ENCODE results near the gene ATP10A. TPM values are rescaled to one million over a fixed set of nuclear protein-coding genes. Genes with fewer than 3 reads are reported as not detected.
"Not testable (repeated sequence)": the region's sequence is repeated elsewhere in the genome, so short reads cannot be mapped to it uniquely, and the experiment has no call there.

The ATP10A gene
- total RNA-seq, 2 donors from 2014 or later, result 15.5 to 15.8 TPM

DNA sequence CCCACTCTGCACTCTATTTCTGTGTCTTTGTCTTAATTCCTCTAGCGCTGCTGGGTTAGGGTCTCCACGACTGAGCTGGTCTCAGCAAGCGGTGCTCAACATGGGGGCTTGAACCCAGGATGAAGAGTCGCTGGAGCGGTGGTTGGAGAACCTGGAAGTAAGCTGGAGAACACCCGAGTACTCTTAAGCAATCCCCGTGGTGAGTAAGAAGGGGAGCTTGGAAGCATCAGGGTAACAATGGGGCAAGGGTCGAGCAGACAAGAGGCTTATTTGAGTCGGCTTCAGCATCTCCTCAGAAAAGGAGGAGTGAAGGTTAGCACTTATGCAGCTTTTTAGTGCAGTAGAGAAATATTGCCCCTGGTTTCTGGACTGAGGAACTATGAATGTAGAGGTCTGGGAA lies 226.6 kb downstream of the ATP10A start:
- not testable (repeated sequence) for H3K27ac Mint-ChIP-seq; H3K4me3 Mint-ChIP-seq; H3K36me3 Mint-ChIP-seq (ENCODE audit: low read depth); ATAC-seq (replicated peaks); H3K4me1 Mint-ChIP-seq; H3K9me3 Mint-ChIP-seq
- H3K27me3 Mint-ChIP-seq, result peaks cover 29% of the 10 kb centered on the region

DNA sequence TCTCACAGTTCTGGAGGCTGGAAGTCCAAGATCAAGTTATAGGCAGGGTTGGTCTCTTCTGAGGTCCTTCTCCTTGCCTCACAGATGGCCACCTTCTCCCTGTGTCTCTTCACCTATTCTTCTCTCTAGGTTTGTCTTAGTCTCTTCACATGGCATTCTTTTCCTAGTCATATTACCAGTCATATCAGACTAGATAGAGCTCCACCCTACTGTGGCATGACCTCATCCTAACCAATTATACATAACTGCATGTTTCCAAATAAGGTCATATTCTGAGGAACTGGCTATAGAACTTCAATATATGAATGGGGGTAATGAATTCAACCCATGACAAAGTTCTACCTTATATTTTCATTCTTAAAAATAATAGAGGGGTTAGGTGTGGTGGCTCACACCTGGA lies 227.9 kb downstream of the ATP10A start:
- Mint-ChIP-seq H3K36me3 (ENCODE audit: low read depth) (no peaks in the 10 kb centered on the region), H3K4me3 (no peak overlapping the region), H3K27ac (no peak overlapping the region), H3K27me3 (peaks cover 17% of the 10 kb centered on the region), H3K4me1 (no peaks in the 10 kb centered on the region), H3K9me3 (no peaks in the 10 kb centered on the region)
- ATAC-seq (replicated peaks), result no peak

DNA sequence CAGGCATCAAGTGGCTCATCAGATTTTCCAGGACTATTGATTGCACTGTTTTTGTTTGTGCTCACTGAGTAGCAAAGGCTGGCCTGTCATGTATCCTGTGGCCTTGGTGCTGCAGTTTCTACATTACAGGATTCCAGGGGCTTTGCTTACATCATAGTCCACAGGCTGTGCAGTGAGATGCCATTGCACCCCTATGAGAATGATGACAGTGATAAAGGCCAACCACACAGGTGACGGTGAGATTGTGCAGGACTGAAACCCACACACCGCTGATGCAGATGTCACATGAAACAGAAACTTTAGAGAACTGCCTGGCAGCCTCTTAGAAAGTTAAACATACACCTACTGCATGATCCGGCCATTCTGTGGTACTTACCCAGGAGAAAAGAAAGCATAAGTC lies 229.3 kb downstream of the ATP10A start:
- ATAC-seq (replicated peaks), result no peak
- Mint-ChIP-seq H3K27me3 (peaks cover 13% of the 10 kb centered on the region), H3K4me1 (no peaks in the 10 kb centered on the region), H3K27ac (no peak overlapping the region), H3K36me3 (ENCODE audit: low read depth) (no peaks in the 10 kb centered on the region), H3K9me3 (no peaks in the 10 kb centered on the region), H3K4me3 (no peak overlapping the region)

DNA sequence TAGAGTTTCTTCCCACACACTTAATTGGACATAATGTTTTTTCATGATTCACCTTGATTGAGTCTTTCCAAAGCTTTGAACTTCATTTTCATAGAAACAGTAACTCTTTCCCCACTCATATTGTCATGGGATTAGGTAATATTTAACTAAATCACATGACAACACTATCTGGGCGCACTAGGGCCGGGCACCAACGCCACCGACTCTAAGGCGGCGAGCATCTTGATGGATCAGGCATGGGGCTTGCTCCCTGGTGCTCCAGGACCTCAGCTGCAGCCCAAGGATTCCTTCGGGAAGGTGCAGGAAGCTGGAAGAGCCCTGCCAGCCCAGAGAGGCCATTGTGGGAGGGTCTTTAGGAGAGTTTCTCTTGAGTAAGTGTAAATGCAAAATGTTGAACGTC lies 231.2 kb downstream of the ATP10A start:
- Mint-ChIP-seq H3K27ac (no peak overlapping the region), H3K36me3 (ENCODE audit: low read depth) (no peaks in the 10 kb centered on the region), H3K4me3 (no peak overlapping the region), H3K27me3 (peaks cover 7% of the 10 kb centered on the region), H3K4me1 (no peaks in the 10 kb centered on the region), H3K9me3 (no peaks in the 10 kb centered on the region)
- no peak for ATAC-seq (replicated peaks)
